ENCODE results near the gene TCF7L2. TPM values are rescaled to one million over a fixed set of nuclear protein-coding genes. Genes with fewer than 3 reads are reported as not detected.

TCF7L2 gene
- total and polyA plus RNA-seq, 9 of the 15 experiments (the other 6 are each of a cell fraction or from before 2014, with no cell fraction given): 0.32 to 2.8 (median 0.92) TPM

- DNase-seq (ENCODE audit: extremely low read depth in 1 of 4, low spot score in 3 of 4) (no peak), ATAC-seq (no peak), FAIRE-seq (no peak)
- Histone ChIP-seq H3K9ac (ENCODE audit: insufficient read depth in 1 of 2, low read depth in 2 of 2, low read length in 2 of 2) (no peak overlapping the region), H4K20me1 (replicated peaks; ENCODE audit: control insufficient read depth, insufficient read depth, low read length) (no peaks in the 10 kb centered on the region), H3K36me3 (ENCODE audit: control insufficient read depth, insufficient read depth, low read length) (no peaks in the 10 kb centered on the region), H3K9me3 (replicated peaks; ENCODE audit: control insufficient read depth, insufficient read depth, low read depth, low read length) (no peaks in the 10 kb centered on the region), H3K79me2 (ENCODE audit: control insufficient read depth, insufficient read depth, low read length) (no peaks in the 10 kb centered on the region), H3K4me3 (no peak overlapping the region), H3K27me3 (ENCODE audit: control insufficient read depth in 2 of 2, insufficient read depth in 2 of 2, low read length in 2 of 2) (no peaks in the 10 kb centered on the region), H3K4me2 (ENCODE audit: insufficient read depth, low read length) (no peak overlapping the region), H3K4me1 (replicated peaks in 1 of 2; ENCODE audit: control insufficient read depth in 2 of 2, insufficient read depth in 2 of 2, low read length in 2 of 2) (no peaks in the 10 kb centered on the region), H3K9me1 (ENCODE audit: control insufficient read depth, insufficient read depth, low read length) (no peaks in the 10 kb centered on the region), H3K27ac (ENCODE audit: extremely low read depth, low read depth, low read length) (no peak overlapping the region), H2AFZ (ENCODE audit: low read depth, low read length) (no peak overlapping the region)
- BruUV-seq (replicated peaks): no TSS peak
- intact Hi-C loops (cut with micrococcal nuclease) (no loop called here), in situ Hi-C loops (cut with MboI) (no loop called here)
- TF ChIP-seq CHAMP1 (IDR thresholded peaks at IDR 0.05): no peak
- TF ChIP-seq AFF1 (IDR thresholded peaks at IDR 0.05; ENCODE audit: low read depth in 1 of 2, partially characterized antibody in 2 of 2): no peak
- TF ChIP-seq MAFF (IDR thresholded peaks at IDR 0.05; ENCODE audit: low read length): no peak
- no peak for TF ChIP-seq NFRKB (IDR thresholded peaks at IDR 0.05; ENCODE audit: low read depth)
- no peak for TF ChIP-seq RHOXF2B (CRISPR knock-in tag; conservative IDR thresholded peaks at IDR 0.05)
- TF ChIP-seq, protein P1, sequence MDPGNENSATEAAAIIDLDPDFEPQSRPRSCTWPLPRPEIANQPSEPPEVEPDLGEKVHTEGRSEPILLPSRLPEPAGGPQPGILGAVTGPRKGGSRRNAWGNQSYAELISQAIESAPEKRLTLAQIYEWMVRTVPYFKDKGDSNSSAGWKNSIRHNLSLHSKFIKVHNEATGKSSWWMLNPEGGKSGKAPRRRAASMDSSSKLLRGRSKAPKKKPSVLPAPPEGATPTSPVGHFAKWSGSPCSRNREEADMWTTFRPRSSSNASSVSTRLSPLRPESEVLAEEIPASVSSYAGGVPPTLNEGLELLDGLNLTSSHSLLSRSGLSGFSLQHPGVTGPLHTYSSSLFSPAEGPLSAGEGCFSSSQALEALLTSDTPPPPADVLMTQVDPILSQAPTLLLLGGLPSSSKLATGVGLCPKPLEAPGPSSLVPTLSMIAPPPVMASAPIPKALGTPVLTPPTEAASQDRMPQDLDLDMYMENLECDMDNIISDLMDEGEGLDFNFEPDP (CRISPR knock-in tag; IDR thresholded peaks at IDR 0.05): no peak
- TF ChIP-seq, protein P2, sequence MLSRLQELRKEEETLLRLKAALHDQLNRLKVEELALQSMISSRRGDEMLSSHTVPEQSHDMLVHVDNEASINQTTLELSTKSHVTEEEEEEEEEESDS (CRISPR knock-in tag; IDR thresholded peaks at IDR 0.05): no peak
- TF ChIP-seq FOXK1 (CRISPR knock-in tag; IDR thresholded peaks at IDR 0.05; ENCODE audit: borderline replicate concordance): no peak
- no peak for TF ChIP-seq PHTF2 (CRISPR knock-in tag; IDR thresholded peaks at IDR 0.05)
- TF ChIP-seq CSDE1 (IDR thresholded peaks at IDR 0.05): no peak
- ChIA-PET POLR2A (no interaction called here), CTCF (ENCODE audit: low intra/inter-chr PET ratio) (no interaction called here)
- 51% methylated on average over 4 of the region's 4 CpGs for WGBS (ENCODE audit: insufficient coverage, low coverage, missing lambda C conversion rate)
Measured at GRCh38 chr10:112932658-112933057, 17.4 kb upstream of the TCF7L2 start.
